Cerebellar nuclear complex (tissue), 1 donor: Measurements from ENCODE around the gene URAD.
A peak's percentile ranks its signal among the peaks of the same experiment; 100 is the strongest.
"Not testable (repeated sequence)": the region's sequence is repeated elsewhere in the genome, so short reads cannot be mapped to it uniquely, and the experiment has no call there.

ENCODE experiments used
- DNase-seq, 2 experiments: peaks; one replicate each; lab custom pipeline; 2025; lab: John Stamatoyannopoulos, UW

URAD gene

GRCh38 chr13:27988520-27988919, at the start of gene URAD:
TSS of gene URAD (minus strand) at chr13:27988693. CDS start at chr13:27988637, 56 bp downstream.
- no peak for DNase-seq

- no peak for DNase-seq
Measured at GRCh38 chr13:28037399-28037798, 48.9 kb upstream of the URAD start.

GRCh38 chr13:28035146-28035782, 46.8 kb upstream of the URAD start:
- DNase-seq = no peak

GRCh38 chr13:28033894-28034655, 45.6 kb upstream of the URAD start:
- DNase-seq = no peak

GRCh38 chr13:28032438-28032837, 43.9 kb upstream of the URAD start:
- not testable (repeated sequence) for DNase-seq

- no peak for DNase-seq
Measured at GRCh38 chr13:28031896-28032288, 43.4 kb upstream of the URAD start.

GRCh38 chr13:28031220-28031895, 42.9 kb upstream of the URAD start:
- DNase-seq = no peak

DNA sequence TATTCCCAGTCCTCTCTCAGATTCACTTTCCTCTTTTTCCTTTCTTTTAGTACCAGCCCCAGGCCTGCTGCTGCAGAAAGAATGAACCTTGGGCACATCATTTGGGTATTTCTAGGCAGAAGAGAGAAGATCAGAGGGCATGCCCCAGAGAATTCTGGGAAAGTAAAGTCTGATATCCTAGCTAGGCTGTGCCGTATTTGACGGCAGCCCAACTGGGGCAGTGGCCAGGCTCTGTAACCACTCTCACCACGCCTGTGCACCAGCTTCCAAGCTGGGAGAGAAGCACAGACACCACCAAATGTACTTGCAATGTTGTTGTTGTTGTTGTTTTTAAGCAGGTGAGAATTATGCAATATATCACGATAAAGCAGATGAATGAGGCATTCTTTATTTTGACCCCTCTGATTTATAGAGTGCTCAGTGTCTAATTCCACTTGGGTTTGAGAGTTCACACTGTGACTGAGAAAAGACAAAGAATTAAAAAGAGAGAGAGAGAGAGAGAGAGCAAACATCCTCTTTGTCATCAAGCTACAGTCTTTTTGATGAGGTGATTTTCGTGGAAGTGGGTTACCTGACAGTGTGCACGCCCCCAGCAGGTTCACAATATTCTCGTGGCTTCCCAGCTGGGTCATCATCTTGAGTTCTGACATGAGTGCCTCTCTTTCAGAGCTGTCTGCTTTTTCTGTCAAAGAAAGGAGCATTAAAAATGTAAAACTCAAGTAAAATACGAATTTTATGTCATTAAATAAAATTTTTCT, 39.3 kb upstream of the URAD start:
- no peak for DNase-seq

DNA sequence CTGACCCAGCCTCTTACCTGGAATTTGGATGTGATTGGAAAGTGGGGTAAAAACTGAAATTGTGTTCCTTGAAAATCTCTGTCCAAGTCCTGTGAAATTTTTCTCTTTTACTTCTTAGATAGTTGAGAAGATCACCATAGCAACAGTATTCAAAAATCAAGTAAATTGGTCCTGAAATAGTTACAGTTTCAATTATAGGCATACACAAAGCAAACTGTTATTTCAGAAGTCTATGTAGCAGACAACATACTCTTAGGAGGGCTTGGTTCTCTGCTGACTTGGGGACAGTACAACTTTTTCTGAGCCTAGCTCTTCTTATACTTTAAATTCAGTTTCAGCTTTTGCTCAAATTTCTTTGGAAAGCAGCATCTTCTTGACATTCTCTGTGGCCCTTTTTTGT, 38.6 kb upstream of the URAD start:
- no peak for DNase-seq

DNA sequence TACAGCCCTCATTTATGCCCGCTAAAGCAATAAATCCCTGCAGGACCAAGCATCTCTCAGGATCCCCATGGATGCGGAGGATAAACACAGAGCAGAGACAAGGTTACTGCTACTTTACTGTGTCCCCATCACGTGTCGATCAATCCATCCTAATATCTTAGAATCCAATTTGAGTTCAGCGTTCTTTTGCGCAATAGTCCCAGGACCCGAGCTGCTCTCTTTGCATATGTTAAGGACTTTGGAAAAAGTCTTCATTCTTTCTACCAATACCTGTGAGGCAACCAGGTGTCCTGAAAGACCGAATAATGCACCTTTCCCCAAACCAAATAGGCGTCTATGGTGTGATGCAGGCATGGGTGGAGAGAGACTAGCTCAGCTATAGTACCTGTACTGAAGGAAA, 38.0 kb upstream of the URAD start:
- no peak for DNase-seq

DNA sequence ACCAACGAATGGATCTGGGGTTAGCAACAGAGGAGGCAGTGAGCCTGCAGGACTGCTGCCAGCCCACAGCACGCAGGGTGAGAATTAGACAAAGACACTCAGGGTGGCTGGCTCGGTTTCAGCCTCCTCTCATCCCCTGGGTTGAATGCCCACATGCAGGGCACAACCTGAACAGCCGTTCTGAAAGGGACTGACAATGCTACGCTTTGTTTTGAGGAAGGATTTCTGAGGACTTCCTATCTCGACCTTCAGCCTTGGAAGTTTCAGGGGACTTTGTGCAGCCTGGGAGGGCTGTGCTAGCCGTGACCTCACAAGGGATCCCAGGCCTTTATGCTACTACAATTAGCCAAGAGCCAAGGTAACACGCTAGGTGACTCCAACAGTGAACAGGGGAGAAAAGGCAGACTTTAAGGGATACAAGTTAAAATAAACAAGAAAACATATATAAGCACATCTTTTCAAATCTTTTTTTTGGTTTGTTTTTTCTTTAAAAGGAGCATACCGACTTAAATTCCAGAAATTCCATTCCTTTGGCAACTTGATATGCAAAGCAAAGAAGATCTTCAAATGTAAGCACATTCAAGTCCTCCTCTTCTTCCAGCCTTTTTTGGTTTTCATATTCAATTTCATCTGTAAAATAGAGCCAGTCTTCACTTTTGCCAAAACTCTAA, 34.5 kb upstream of the URAD start:
- DNase-seq = no peak

GRCh38 chr13:28014301-28014700, 25.8 kb upstream of the URAD start:
- no peak for DNase-seq

DNA sequence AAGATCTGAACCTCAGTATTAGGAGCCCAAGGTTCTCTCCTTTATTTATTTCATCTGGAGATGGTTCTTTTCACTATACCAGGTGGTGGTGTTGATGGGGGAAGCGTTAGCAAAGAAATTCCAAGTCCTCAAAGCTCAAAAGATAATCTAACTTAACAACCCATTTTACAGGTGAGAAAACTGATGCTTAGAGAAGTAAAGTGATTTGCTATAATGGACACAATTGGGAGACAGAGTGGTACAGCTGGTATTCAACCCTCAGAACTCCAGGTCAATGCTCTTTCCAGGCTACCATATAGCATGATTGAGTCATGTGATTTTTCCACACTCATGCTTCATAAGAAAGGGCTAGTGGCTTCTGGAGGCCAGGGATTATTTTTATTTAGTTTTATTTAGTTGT, 25.0 kb upstream of the URAD start:
- no peak for DNase-seq

DNA sequence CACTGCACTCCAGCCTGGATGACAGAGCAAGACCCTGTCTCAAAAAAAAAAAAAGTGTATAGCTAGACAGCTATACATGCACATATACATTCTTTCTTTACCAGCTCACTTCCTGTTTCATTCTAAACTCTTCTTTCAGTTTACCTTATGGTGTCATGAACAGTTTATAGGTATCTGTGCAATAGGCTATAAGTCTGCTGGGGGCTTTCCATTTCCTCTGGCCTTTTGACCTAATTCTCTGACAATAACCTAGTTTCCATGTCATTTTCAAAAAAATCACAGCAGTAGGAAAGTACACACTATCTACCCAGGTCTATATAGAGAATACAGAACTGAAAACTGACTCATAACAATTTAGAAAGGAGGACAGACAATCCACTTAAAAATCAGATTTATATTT, 24.4 kb upstream of the URAD start:
- DNase-seq = no peak

GRCh38 chr13:28012383-28012782, 23.9 kb upstream of the URAD start:
- DNase-seq = no peak

- DNase-seq = no peak
Measured at GRCh38 chr13:28010046-28010445, 21.6 kb upstream of the URAD start.

DNA sequence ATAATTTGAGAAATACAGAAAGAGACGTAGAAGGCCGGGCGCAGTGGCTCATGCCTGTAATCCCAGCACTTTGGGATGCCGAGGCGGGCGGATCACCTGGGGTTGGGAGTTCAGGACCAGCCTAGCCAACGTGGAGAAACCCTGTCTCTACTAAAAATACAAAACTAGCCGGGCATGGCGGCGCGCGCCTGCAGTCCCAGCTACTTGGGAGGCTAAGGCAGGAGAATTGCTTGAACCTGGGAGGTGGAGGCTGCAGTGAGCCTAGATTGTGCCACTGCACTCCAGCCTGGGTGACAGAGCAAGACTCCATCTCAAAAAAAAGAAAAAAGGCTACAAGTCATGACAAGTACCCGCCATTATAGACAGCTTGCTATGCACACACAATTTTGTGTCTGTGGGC, 16.5 kb upstream of the URAD start:
- not testable (repeated sequence) for DNase-seq

DNA sequence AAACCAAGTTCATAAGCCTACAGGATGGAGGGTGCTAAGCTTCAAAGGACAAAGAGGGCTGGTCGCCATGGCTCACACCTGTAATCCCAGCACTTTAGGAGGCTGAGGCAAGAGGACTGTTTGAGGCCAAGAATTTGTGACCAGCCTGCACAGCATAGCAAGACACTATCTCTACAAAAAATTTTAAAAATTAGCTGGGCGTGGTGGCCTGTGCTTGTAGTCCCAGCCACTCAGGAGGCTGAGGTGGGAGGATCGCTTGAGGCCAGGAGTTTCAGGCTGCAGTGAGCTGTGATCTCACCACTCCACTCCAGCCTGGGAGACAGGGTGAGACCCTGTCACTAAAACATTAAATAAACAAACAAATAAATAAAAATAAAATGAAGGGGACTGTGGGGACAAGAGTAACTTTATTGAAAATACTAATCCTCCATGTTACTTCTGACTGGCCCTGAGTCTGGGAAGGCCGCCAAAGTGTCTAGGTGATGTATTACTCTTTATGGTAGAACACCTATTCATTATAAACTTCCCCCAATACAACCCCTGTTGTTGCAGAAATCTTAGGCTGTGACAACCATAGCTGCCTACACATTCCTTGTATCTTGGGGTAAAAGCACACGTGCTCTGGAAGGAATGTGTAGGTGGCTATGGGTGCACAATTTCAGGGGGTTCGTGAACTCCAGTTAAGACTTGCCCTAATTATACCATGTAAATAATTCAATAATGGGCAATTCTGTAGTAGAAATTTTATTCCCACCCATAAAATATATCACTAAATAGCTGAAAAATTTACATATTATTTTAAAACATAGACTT, 14.6 kb upstream of the URAD start:
- no peak for DNase-seq

DNA sequence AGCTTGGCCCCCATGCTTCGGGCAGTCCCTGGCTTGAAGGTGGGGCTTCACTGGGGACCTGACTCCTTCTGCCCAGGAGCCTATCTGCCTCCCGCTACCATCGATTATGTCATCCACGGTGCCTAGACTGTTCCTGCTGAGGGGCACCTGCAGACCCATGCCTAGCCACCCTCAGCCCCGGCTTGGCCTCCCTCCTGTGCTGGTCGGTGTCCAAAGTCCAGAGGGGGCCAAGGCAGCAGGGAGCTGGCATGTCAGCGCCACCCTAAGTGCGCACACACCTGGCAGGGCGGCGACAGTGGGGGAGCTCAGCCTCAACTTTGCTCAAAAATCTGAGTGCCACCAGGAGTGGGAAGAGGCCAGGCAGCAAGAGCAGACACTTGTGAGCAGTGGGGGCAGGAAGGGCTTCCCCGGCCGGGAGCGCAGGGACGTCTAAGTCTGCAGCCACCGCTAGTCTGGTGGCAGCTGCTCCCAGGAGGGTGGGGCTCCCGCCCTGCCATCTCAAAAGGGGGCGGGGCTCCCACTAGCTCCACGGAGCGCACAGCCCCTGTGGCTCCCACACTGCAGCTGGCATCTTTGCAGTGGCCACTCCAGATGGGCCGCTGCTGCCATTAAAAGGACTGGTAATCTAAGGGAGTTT, 13.5 kb upstream of the URAD start:
- no peak for DNase-seq

DNA sequence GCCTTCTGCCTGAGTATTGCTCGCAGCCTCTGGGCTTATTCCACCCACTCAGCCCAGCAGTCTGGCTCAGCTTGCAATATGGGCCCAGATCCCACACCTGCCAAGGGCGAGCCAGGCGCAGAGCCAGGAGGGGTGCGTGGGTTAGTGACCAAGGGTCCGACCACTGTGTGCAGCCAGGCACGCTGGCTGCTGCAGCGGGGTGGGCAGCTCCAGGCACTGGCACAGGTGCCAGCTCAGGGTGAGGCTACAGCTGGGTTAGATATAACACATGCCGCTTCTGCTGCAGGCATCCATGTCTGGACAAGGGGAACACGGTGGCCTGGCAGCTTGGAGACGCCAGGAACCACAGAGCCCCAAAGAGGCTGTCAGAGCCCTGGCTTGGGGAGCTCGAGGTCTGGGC, 12.6 kb upstream of the URAD start:
- peak in 1 of 2 experiments; percentile 3 for DNase-seq

- DNase-seq = no peak
Measured at GRCh38 chr13:28000567-28000966, 12.1 kb upstream of the URAD start.
